Keratinocyte (primary cell): ENCODE results near the gene CARS1. TPM values are rescaled to one million over a fixed set of nuclear protein-coding genes. Genes with fewer than 3 reads are reported as not detected.

Experiments
- DNase-seq: peaks from one replicate; pipeline ENCODE4 v3.0.0-alpha.2; 2011; ENCODE audit warnings: low read depth, missing footprints, low spot score
- FAIRE-seq: peaks from 2 replicates; lab custom pipeline; 2011; peaks lifted over from hg19 to GRCh38; lab: Jason Lieb, UNC
- H2AFZ ChIP-seq: 2 replicates; pipeline ENCODE4 v1.6.0; 2012; ENCODE audit warnings: low read length, control low read depth, inconsistent platforms; ENCODE audit not compliant: control insufficient read depth
- H3K27ac ChIP-seq: 2 replicates; pipeline ENCODE4 v1.5.1; 2011; ENCODE audit warnings: low read length; ENCODE audit not compliant: control insufficient read depth, insufficient read depth
- H3K27me3 ChIP-seq: 3 replicates; pipeline ENCODE4 v1.6.0; 2011; ENCODE audit warnings: low read length; ENCODE audit not compliant: control insufficient read depth, insufficient read depth; ENCODE audit errors: extremely low read depth
- H3K36me3 ChIP-seq, 2 experiments: 2 replicates in 1 of 2; 3 replicates in 1 of 2; pipeline ENCODE4 v1.5.1; 2011; ENCODE audit warnings: low read length in 2 of 2, mild to moderate bottlenecking in 1 of 2; ENCODE audit not compliant: control insufficient read depth in 2 of 2, insufficient read depth in 2 of 2; ENCODE audit errors: extremely low read depth in 1 of 2
- H3K4me1 ChIP-seq: 3 replicates; pipeline ENCODE4 v1.5.1; 2011; ENCODE audit warnings: low read length; ENCODE audit not compliant: control insufficient read depth, insufficient read depth; ENCODE audit errors: extremely low read depth
- H3K4me2 ChIP-seq: 3 replicates; pipeline ENCODE4 v1.6.0; 2011; ENCODE audit warnings: low read depth, low read length; ENCODE audit not compliant: control insufficient read depth, insufficient read depth; ENCODE audit errors: extremely low read depth
- H3K4me3 ChIP-seq, 3 experiments: fragments of 200-600 bp in 1 of 3; sonication (generic) in 1 of 3; 2 replicates in 2 of 3; 3 replicates in 1 of 3; pipeline ENCODE4 v1.5.1; 2011 to 2016; ENCODE audit warnings: low read length in 3 of 3, mild to moderate bottlenecking in 3 of 3, control low read depth in 2 of 3, inconsistent platforms in 1 of 3, low read depth in 1 of 3, mixed read lengths in 1 of 3, mixed run types in 1 of 3, moderate library complexity in 1 of 3; ENCODE audit not compliant: control insufficient read depth in 2 of 3, insufficient read depth in 2 of 3; ENCODE audit errors: extremely low read depth in 1 of 3
- H3K79me2 ChIP-seq: 2 replicates; pipeline ENCODE4 v1.6.0; 2012; ENCODE audit warnings: low read length; ENCODE audit not compliant: control insufficient read depth, insufficient read depth
- H3K9ac ChIP-seq: 3 replicates; pipeline ENCODE4 v1.6.0; 2011; ENCODE audit warnings: low read length; ENCODE audit not compliant: control insufficient read depth, insufficient read depth; ENCODE audit errors: extremely low read depth
- H3K9me1 ChIP-seq: 3 replicates; pipeline ENCODE4 v1.6.0; 2011; ENCODE audit warnings: low read length; ENCODE audit not compliant: control insufficient read depth, insufficient read depth; ENCODE audit errors: extremely low read depth
- H3K9me3 ChIP-seq: 2 replicates; pipeline ENCODE4 v1.5.1; 2012; ENCODE audit warnings: low read depth, low read length; ENCODE audit not compliant: control insufficient read depth
- H4K20me1 ChIP-seq: 3 replicates; pipeline ENCODE4 v1.6.0; 2011; ENCODE audit warnings: low read length; ENCODE audit not compliant: control insufficient read depth, insufficient read depth; ENCODE audit errors: extremely low read depth
- CTCF ChIP-seq, 3 experiments: IDR thresholded peaks in 1 of 3; conservative IDR thresholded peaks in 1 of 3; optimal IDR thresholded peaks in 1 of 3; 2 replicates in 2 of 3; 3 replicates in 1 of 3; pipeline versions ENCODE3 to v1.5.1; 2011; ENCODE audit warnings: low read length in 3 of 3, mild to moderate bottlenecking in 3 of 3, moderate library complexity in 2 of 3, control low read depth in 1 of 3, inconsistent platforms in 1 of 3; ENCODE audit not compliant: insufficient read depth in 2 of 3; ENCODE audit errors: extremely low read depth in 1 of 3
- EZH2 ChIP-seq: IDR thresholded peaks from one replicate; pipeline ENCODE4 v1.6.1; 2012; ENCODE audit warnings: inconsistent platforms, mild to moderate bottlenecking, low read length, moderate library complexity
- dilution Hi-C: fragments of 300-500 bp; cut with MboI; formaldehyde crosslinking; loops from one replicate; pipeline ENCODE4 v1.7.0; 2020; ENCODE audit warnings: low sequenced_read_pairs; ENCODE audit not compliant: extremely low pct_ligation_motif_present
- polyA plus RNA-seq, 5 experiments: library from polyadenylated mRNA; depleted of rRNA in 3 of 5; stranded (reverse) in 3 of 5; stranded (forward) in 1 of 5; unstranded in 1 of 5; fragments of >200 nt; gene quantifications; 1 replicate in 1 of 5; 2 replicates in 3 of 5; 3 replicates in 1 of 5; pipeline versions ENCODE4 v1.2.1 to v1.2.3, GENCODE V29; 2011 to 2012; ENCODE audit warnings: missing spikeins in 2 of 5, low read depth in 1 of 5, low replicate concordance in 1 of 5

CARS1 gene
- polyA plus RNA-seq, 1 donor (not counting 4 experiments of a cell fraction or from before 2014, with no cell fraction given) = 60.7 TPM

- TF ChIP-seq CTCF (optimal IDR thresholded peaks at IDR 0.05 in 1 of 3, IDR thresholded peaks at IDR 0.05 in 1 of 3, conservative IDR thresholded peaks at IDR 0.05 in 1 of 3; ENCODE audit: extremely low read depth in 1 of 3, insufficient read depth in 2 of 3, low read length in 3 of 3) (no peak), EZH2 (no peak)
- H3K27ac ChIP-seq = no peak overlapping the region
- no peaks in the 10 kb centered on the region for H3K9me1 ChIP-seq
- H3K4me3 ChIP-seq = no peak overlapping the region
- peaks cover 9 to 25% of the 10 kb centered on the region in 2 experiments for H3K36me3 ChIP-seq
- H3K79me2 ChIP-seq = no peaks in the 10 kb centered on the region
- dilution Hi-C loops = no loop called here
- H2AFZ ChIP-seq = no peak overlapping the region
- H3K4me1 ChIP-seq = peaks cover 31% of the 10 kb centered on the region
- no peak overlapping the region for H3K9ac ChIP-seq
- no peaks in the 10 kb centered on the region for H3K27me3 ChIP-seq
- peaks cover 4% of the 10 kb centered on the region for H4K20me1 ChIP-seq
- H3K4me2 ChIP-seq = no peak overlapping the region
- DNase-seq (no peak), FAIRE-seq (no peak)
- no peaks in the 10 kb centered on the region for H3K9me3 ChIP-seq
Measured at GRCh38 chr11:2997406-2997805, 59.8 kb downstream of the CARS1 start.

- Histone ChIP-seq H4K20me1 (peaks cover 4% of the 10 kb centered on the region), H3K9ac (no peak overlapping the region), H3K36me3 (peaks cover 5 to 21% of the 10 kb centered on the region in 2 experiments), H3K9me3 (no peaks in the 10 kb centered on the region), H3K4me1 (peaks cover 28% of the 10 kb centered on the region), H3K27ac (no peak overlapping the region), H3K9me1 (no peaks in the 10 kb centered on the region), H3K27me3 (no peaks in the 10 kb centered on the region), H3K4me2 (no peak overlapping the region), H3K4me3 (no peak overlapping the region), H3K79me2 (no peaks in the 10 kb centered on the region), H2AFZ (no peak overlapping the region)
- TF ChIP-seq EZH2 = no peak
- no peak for TF ChIP-seq CTCF (optimal IDR thresholded peaks at IDR 0.05 in 1 of 3, IDR thresholded peaks at IDR 0.05 in 1 of 3, conservative IDR thresholded peaks at IDR 0.05 in 1 of 3; ENCODE audit: extremely low read depth in 1 of 3, insufficient read depth in 2 of 3, low read length in 3 of 3)
- FAIRE-seq (no peak), DNase-seq (no peak)
- dilution Hi-C loops = no loop called here
Measured at GRCh38 chr11:2996976-2997375, 60.2 kb downstream of the CARS1 start.
